WTC11 (cell line): ENCODE data around the gene SLC26A11. TPM values are rescaled to one million over a fixed set of nuclear protein-coding genes. Genes with fewer than 3 reads are reported as not detected.
"Not testable (repeated sequence)": the region's sequence is repeated elsewhere in the genome, so short reads cannot be mapped to it uniquely, and the experiment has no call there.

Experiments used
- ATAC-seq: fragments of 200-7000 bp; cut with Tn5 transposase; 2 replicates; pipeline ENCODE4 v1.10.0; 2021; ENCODE audit warnings: mild to moderate bottlenecking, moderate library complexity
- CTCF ChIA-PET: fragments of 300-600 bp; sonication (Branson Sonifier 250); formaldehyde crosslinking; loops from one replicate; lab custom pipeline; 2021; ENCODE audit warnings: antibody characterized with exemption; lab: Charles Lee
- POLR2A ChIA-PET: fragments of 350-600 bp; sonication (Branson Sonifier 250); formaldehyde crosslinking; loops from one replicate; lab custom pipeline; 2021; ENCODE audit warnings: antibody characterized with exemption; lab: Charles Lee
- DNase-seq: peaks from one replicate; pipeline ENCODE4 v3.0.0; 2021; ENCODE audit warnings: low spot score
- H3K27ac Mint-ChIP-seq: 2 replicates; pipeline ENCODE4 v1.8.0; 2021; ENCODE audit warnings: mixed read lengths
- H3K27me3 Mint-ChIP-seq: 2 replicates; pipeline ENCODE4 v1.8.0; 2021; ENCODE audit warnings: low read depth, mild to moderate bottlenecking, moderate library complexity, mixed read lengths
- H3K36me3 Mint-ChIP-seq: 2 replicates; pipeline ENCODE4 v1.8.0; 2021; ENCODE audit warnings: mixed read lengths
- H3K4me1 Mint-ChIP-seq: 2 replicates; pipeline ENCODE4 v1.8.0; 2022; ENCODE audit warnings: mixed read lengths
- H3K4me3 Mint-ChIP-seq: 2 replicates; pipeline ENCODE4 v1.8.0; 2021; ENCODE audit warnings: mild to moderate bottlenecking, moderate library complexity, mixed read lengths
- H3K9me3 Mint-ChIP-seq: 2 replicates; pipeline ENCODE4 v1.8.0; 2021; ENCODE audit warnings: mixed read lengths
- CTCF ChIP-seq: fragments of 200-600 bp; IDR thresholded peaks from 2 replicates; pipeline ENCODE4 v1.8.0; 2022; ENCODE audit warnings: antibody characterized with exemption
- FOXP1 ChIP-seq: sonication (generic); formaldehyde crosslinking; IDR thresholded peaks from 2 replicates; pipeline ENCODE4 v1.8.0; 2022; ENCODE audit warnings: missing genetic modification reagents, mild to moderate bottlenecking, moderate library complexity, borderline replicate concordance
- GABPB1 ChIP-seq: sonication (generic); formaldehyde crosslinking; IDR thresholded peaks from 2 replicates; pipeline ENCODE4 v1.8.1; 2023; ENCODE audit warnings: mild to moderate bottlenecking, missing genetic modification reagents
- GTF2I ChIP-seq: fragments of 250-450 bp; sonication (Bioruptor Pico); conservative IDR thresholded peaks from 2 replicates; pipeline ENCODE4 v1.4.0; 2021; ENCODE audit warnings: mild to moderate bottlenecking
- RELA ChIP-seq: sonication (generic); formaldehyde crosslinking; IDR thresholded peaks from 2 replicates; pipeline ENCODE4 v1.8.1; 2022; ENCODE audit warnings: missing genetic modification reagents, mild to moderate bottlenecking, borderline replicate concordance
- SMAD3 ChIP-seq: sonication (generic); formaldehyde crosslinking; IDR thresholded peaks from 2 replicates; pipeline ENCODE4 v1.8.0; 2022; ENCODE audit warnings: missing genetic modification reagents, mild to moderate bottlenecking, borderline replicate concordance
- SP1 ChIP-seq: sonication (generic); formaldehyde crosslinking; conservative IDR thresholded peaks from 2 replicates; pipeline ENCODE4 v1.8.1; 2022; ENCODE audit warnings: missing genetic modification reagents
- ZNF317 ChIP-seq: sonication (generic); formaldehyde crosslinking; IDR thresholded peaks from 2 replicates; pipeline ENCODE4 v1.8.1; 2023; ENCODE audit warnings: low read depth, mild to moderate bottlenecking, moderate library complexity, missing genetic modification reagents, borderline replicate concordance
- ZNF425 ChIP-seq: fragments of 250-450 bp; sonication (Bioruptor Pico); conservative IDR thresholded peaks from 2 replicates; pipeline ENCODE4 v1.9.0; 2021; ENCODE audit warnings: mild to moderate bottlenecking
- total RNA-seq: library from RNA; stranded (reverse); gene quantifications from 3 replicates; pipeline ENCODE4 v1.2.3, GENCODE V29; 2021

The SLC26A11 gene
- total RNA-seq, 1 experiment from 2014 or later = 26.4 TPM

- no peak for ATAC-seq
- no peak overlapping the region for H3K4me3 Mint-ChIP-seq
- peak overlapping the region; percentile 71 for H3K27ac Mint-ChIP-seq
- no peak for DNase-seq
- H3K9me3 Mint-ChIP-seq = no peaks in the 10 kb centered on the region
- ChIA-PET CTCF (interaction anchor here (0.6 kb wide), 1 partner anchor 263 kb away, joined by 6 read pairs; no protein-coding TSS in a partner anchor), POLR2A (interaction anchor here (1.2 kb wide), 1 partner anchor 16 kb away, joined by 3 read pairs; no protein-coding TSS in a partner anchor)
- TF ChIP-seq GTF2I (CRISPR knock-in tag) = no peak
- TF ChIP-seq GABPB1 = peak; percentile 69; the same call in 1 of the 2 replicates
- H3K27me3 Mint-ChIP-seq = no peaks in the 10 kb centered on the region
- 0 out of 2 replicates have a peak, but pooled peaks cover 2% of the 10 kb centered on the region for H3K36me3 Mint-ChIP-seq
- H3K4me1 Mint-ChIP-seq = peaks cover 31% of the 10 kb centered on the region
Measured at GRCh38 chr17:80254396-80255251, 34.4 kb downstream of the SLC26A11 start.

GRCh38 chr17:80256034-80256350 lies 35.8 kb downstream of the SLC26A11 start:
- Mint-ChIP-seq H3K36me3 (0 out of 2 replicates have a peak, but pooled peaks cover 2% of the 10 kb centered on the region), H3K9me3 (no peaks in the 10 kb centered on the region), H3K4me3 (no peak overlapping the region)
- POLR2A ChIA-PET = no interaction called here
- no peak for ATAC-seq
- no peak for DNase-seq
- TF ChIP-seq SMAD3 (no peak), RELA (CRISPR knock-in tag) (no peak), CTCF (no peak), FOXP1 (no peak), ZNF425 (CRISPR knock-in tag) (no peak)
- TF ChIP-seq, all 79 proteins: peak for 0
- CTCF ChIA-PET = interaction anchor here (0.7 to 1.8 kb wide), 3 partner anchors 15 to 155 kb away, joined by 3 to 6 read pairs (median 3); partner anchors contain the start of genes GAA and SGSH
- Mint-ChIP-seq H3K27me3 (no peaks in the 10 kb centered on the region), H3K27ac (no peak overlapping the region), H3K4me1 (peaks cover 34% of the 10 kb centered on the region)

- POLR2A ChIA-PET = no interaction called here
- DNase-seq = peak; percentile 33
- peak overlapping the region; percentile 33; the same call in 1 of the 2 replicates for H3K4me3 Mint-ChIP-seq
Measured at GRCh38 chr17:80257716-80258213, 37.5 kb downstream of the SLC26A11 start.

GRCh38 chr17:80258296-80258695 lies 38.1 kb downstream of the SLC26A11 start:
- H3K27me3 Mint-ChIP-seq, H3K36me3 Mint-ChIP-seq, ATAC-seq, H3K9me3 Mint-ChIP-seq, DNase-seq, POLR2A ChIA-PET: not testable (repeated sequence)
- Mint-ChIP-seq H3K27ac (peak overlapping the region; percentile 91), H3K4me3 (peak overlapping the region; percentile 33), H3K4me1 (peaks cover 54% of the 10 kb centered on the region)
- CTCF ChIA-PET = interaction anchor here (1.6 kb wide), 1 partner anchor 175 kb away, joined by 3 read pairs; no protein-coding TSS in a partner anchor

More at GRCh38 chr17:80257716-80258213, 37.5 kb downstream of the SLC26A11 start:
- Mint-ChIP-seq H3K27ac (peak overlapping the region; percentile 91), H3K4me1 (peaks cover 49% of the 10 kb centered on the region), H3K9me3 (no peaks in the 10 kb centered on the region), H3K27me3 (no peaks in the 10 kb centered on the region), H3K36me3 (no peaks in the 10 kb centered on the region)
- ATAC-seq = peak; percentile 3
- no peak for TF ChIP-seq ZNF317 (CRISPR knock-in tag)
- 0 out of 2 replicates have a peak, but pooled peaks have one; percentile 24 for TF ChIP-seq SP1 (CRISPR knock-in tag)
- CTCF ChIA-PET = interaction anchor here (1.6 kb wide), 1 partner anchor 175 kb away, joined by 3 read pairs; no protein-coding TSS in a partner anchor
